PC-9 (cell line): ENCODE results near the gene RAB7B.

Experiments
- EZH2 ChIP-seq: fragments of 200-600 bp; sonication (generic); IDR thresholded peaks from 2 replicates; pipeline ENCODE4 v1.8.0; 2017; ENCODE audit warnings: antibody characterized with exemption, low read depth
- TF ChIP-seq, protein P1 (sequence below): fragments of 200-600 bp; sonication (generic); conservative IDR thresholded peaks from 2 replicates; pipeline ENCODE4 v1.6.1; 2017; ENCODE audit warnings: mixed run types, antibody characterized with exemption, mild to moderate bottlenecking, moderate library complexity

DNA sequence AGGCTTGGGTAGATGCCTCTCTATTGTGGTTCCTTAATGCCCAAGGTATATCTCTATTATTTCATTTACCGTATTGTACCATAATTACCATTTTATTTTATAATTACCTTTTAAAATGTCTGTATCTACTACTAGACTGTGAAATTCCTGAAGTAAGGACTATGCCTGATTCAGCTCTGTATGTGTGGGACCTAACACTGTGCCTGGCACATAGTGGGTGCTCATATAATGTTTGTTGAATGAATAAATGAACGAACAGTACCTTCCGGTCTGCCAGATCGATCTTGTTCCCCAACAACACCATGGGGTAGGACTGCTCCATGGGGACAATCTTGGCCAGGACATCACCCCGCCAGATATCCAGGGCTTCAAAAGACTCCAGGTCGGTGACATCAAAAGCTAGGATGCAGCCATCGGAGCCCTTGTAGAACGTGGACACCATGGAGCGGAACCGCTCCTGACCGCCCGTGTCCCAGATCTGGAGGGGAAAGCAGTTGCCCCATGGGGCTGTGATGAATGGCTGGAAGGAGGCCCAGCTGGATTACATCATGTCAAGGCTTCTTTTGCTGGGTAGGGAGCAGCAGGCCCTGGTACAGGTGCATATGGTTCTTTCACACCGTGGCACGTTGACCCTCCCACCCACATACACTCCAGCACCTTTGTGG is 10.8 kb downstream of the RAB7B start:
- TF ChIP-seq, protein P1, sequence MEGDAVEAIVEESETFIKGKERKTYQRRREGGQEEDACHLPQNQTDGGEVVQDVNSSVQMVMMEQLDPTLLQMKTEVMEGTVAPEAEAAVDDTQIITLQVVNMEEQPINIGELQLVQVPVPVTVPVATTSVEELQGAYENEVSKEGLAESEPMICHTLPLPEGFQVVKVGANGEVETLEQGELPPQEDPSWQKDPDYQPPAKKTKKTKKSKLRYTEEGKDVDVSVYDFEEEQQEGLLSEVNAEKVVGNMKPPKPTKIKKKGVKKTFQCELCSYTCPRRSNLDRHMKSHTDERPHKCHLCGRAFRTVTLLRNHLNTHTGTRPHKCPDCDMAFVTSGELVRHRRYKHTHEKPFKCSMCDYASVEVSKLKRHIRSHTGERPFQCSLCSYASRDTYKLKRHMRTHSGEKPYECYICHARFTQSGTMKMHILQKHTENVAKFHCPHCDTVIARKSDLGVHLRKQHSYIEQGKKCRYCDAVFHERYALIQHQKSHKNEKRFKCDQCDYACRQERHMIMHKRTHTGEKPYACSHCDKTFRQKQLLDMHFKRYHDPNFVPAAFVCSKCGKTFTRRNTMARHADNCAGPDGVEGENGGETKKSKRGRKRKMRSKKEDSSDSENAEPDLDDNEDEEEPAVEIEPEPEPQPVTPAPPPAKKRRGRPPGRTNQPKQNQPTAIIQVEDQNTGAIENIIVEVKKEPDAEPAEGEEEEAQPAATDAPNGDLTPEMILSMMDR = no peak
- no peak for TF ChIP-seq EZH2
